ENCODE results near the gene C1orf87. TPM values are rescaled to one million over a fixed set of nuclear protein-coding genes. Genes with fewer than 3 reads are reported as not detected.

C1orf87 gene
- total RNA-seq, 1 donor, result not detected

- DNase-seq (ENCODE audit: low read depth), result no peak
- H3K4me3 ChIP-seq (ENCODE audit: low read depth, low read length), result no peak overlapping the region
Observed at GRCh38 chr1:60111118-60111517, 37.5 kb upstream of the C1orf87 start.

GRCh38 chr1:60108196-60108595 lies 34.6 kb upstream of the C1orf87 start:
- no peak for DNase-seq (ENCODE audit: low read depth)
- no peak overlapping the region for H3K4me3 ChIP-seq (ENCODE audit: low read depth, low read length)
- TF ChIP-seq CTCF (IDR thresholded peaks at IDR 0.05; ENCODE audit: insufficient read depth, low read length), result no peak

More at GRCh38 chr1:60111118-60111517, 37.5 kb upstream of the C1orf87 start:
- no peak for TF ChIP-seq CTCF (IDR thresholded peaks at IDR 0.05; ENCODE audit: insufficient read depth, low read length)

- H3K4me3 ChIP-seq (ENCODE audit: low read depth, low read length), result no peak overlapping the region
- TF ChIP-seq CTCF (IDR thresholded peaks at IDR 0.05; ENCODE audit: insufficient read depth, low read length), result no peak
- peak; percentile 2 for DNase-seq (ENCODE audit: low read depth)
Observed at GRCh38 chr1:60103186-60103585, 29.6 kb upstream of the C1orf87 start.

GRCh38 chr1:60102267-60103061 lies 28.9 kb upstream of the C1orf87 start:
- H3K4me3 ChIP-seq (ENCODE audit: low read depth, low read length), result no peak overlapping the region
- no peak for DNase-seq (ENCODE audit: low read depth)
- TF ChIP-seq CTCF (IDR thresholded peaks at IDR 0.05; ENCODE audit: insufficient read depth, low read length), result no peak

- TF ChIP-seq CTCF (IDR thresholded peaks at IDR 0.05; ENCODE audit: insufficient read depth, low read length), result no peak
- no peak for DNase-seq (ENCODE audit: low read depth)
- no peak overlapping the region for H3K4me3 ChIP-seq (ENCODE audit: low read depth, low read length)
Observed at GRCh38 chr1:60101516-60101915, 27.9 kb upstream of the C1orf87 start.

- no peak overlapping the region for H3K4me3 ChIP-seq (ENCODE audit: low read depth, low read length)
- DNase-seq (ENCODE audit: low read depth), result no peak
- no peak for TF ChIP-seq CTCF (IDR thresholded peaks at IDR 0.05; ENCODE audit: insufficient read depth, low read length)
Observed at GRCh38 chr1:60091195-60091715, 17.7 kb upstream of the C1orf87 start.
